Activated CD8-positive, alpha-beta T cell treated with anti-CD3 and anti-CD28 coated beads for 36 hours (primary cell): ENCODE measurements around the gene ZNF22. TPM values are rescaled to one million over a fixed set of nuclear protein-coding genes. Genes with fewer than 3 reads are reported as not detected.

Experiments used
- ATAC-seq: fragments of 200-7000 bp; cut with Tn5 transposase; one replicate; pipeline ENCODE4 v1.10.0; 2021; ENCODE audit warnings: mild to moderate bottlenecking, moderate library complexity
- CTCF ChIA-PET: fragments of 350-600 bp; sonication (Branson Sonifier 250); formaldehyde crosslinking; loops from one replicate; lab custom pipeline; 2021; ENCODE audit warnings: antibody characterized with exemption; lab: Charles Lee
- POLR2A ChIA-PET: fragments of 350-600 bp; sonication (Branson Sonifier 250); formaldehyde crosslinking; loops from one replicate; lab custom pipeline; 2021; ENCODE audit warnings: antibody characterized with exemption; lab: Charles Lee
- DNase-seq: peaks from one replicate; pipeline ENCODE4 v3.0.0-alpha.2; 2020
- H3K27ac Mint-ChIP-seq: one replicate; pipeline ENCODE4 v1.8.0; 2021; ENCODE audit warnings: mild to moderate bottlenecking, mixed read lengths
- H3K27me3 Mint-ChIP-seq: one replicate; pipeline ENCODE4 v1.8.0; 2021; ENCODE audit warnings: mixed read lengths
- H3K36me3 Mint-ChIP-seq: one replicate; pipeline ENCODE4 v1.8.0; 2021; ENCODE audit warnings: low read depth, mixed read lengths
- H3K4me1 Mint-ChIP-seq: one replicate; pipeline ENCODE4 v1.8.0; 2021; ENCODE audit warnings: low read depth, mixed read lengths
- H3K4me3 Mint-ChIP-seq: one replicate; pipeline ENCODE4 v1.8.0; 2021; ENCODE audit warnings: mild to moderate bottlenecking, moderate library complexity, mixed read lengths
- H3K9me3 Mint-ChIP-seq: one replicate; pipeline ENCODE4 v1.8.0; 2021; ENCODE audit warnings: mixed read lengths
- intact Hi-C: fragments of 100-400 bp; cut with micrococcal nuclease; formaldehyde crosslinking; loops from one replicate; pipeline ENCODE4 v1.10.0; 2022
- total RNA-seq, 2 experiments: library from RNA; stranded (reverse); gene quantifications; one replicate each; pipeline ENCODE4 v1.2.3, GENCODE V29; 2021
- TF ChIP-seq, protein P1 (sequence below): fragments of 200-600 bp; IDR thresholded peaks from one replicate; pipeline ENCODE4 v1.8.0; 2022; ENCODE audit warnings: antibody characterized with exemption, mild to moderate bottlenecking

ZNF22 gene
- total RNA-seq, 2 experiments from 2014 or later = 34.4 to 37.6 TPM

GRCh38 chr10:44954962-44955361 is 45.8 kb upstream of the ZNF22 start:
- Mint-ChIP-seq H3K27ac (no peak overlapping the region), H3K9me3 (no peaks in the 10 kb centered on the region), H3K27me3 (no peaks in the 10 kb centered on the region), H3K4me1 (peaks cover 11% of the 10 kb centered on the region), H3K4me3 (no peak overlapping the region), H3K36me3 (peaks cover 8% of the 10 kb centered on the region)
- ChIA-PET POLR2A (no interaction called here), CTCF (interaction anchor here (2.5 kb wide), 1 partner anchor 22 kb away, joined by 12 read pairs; no protein-coding TSS in a partner anchor)
- intact Hi-C loops = no loop called here
- TF ChIP-seq, protein P1, sequence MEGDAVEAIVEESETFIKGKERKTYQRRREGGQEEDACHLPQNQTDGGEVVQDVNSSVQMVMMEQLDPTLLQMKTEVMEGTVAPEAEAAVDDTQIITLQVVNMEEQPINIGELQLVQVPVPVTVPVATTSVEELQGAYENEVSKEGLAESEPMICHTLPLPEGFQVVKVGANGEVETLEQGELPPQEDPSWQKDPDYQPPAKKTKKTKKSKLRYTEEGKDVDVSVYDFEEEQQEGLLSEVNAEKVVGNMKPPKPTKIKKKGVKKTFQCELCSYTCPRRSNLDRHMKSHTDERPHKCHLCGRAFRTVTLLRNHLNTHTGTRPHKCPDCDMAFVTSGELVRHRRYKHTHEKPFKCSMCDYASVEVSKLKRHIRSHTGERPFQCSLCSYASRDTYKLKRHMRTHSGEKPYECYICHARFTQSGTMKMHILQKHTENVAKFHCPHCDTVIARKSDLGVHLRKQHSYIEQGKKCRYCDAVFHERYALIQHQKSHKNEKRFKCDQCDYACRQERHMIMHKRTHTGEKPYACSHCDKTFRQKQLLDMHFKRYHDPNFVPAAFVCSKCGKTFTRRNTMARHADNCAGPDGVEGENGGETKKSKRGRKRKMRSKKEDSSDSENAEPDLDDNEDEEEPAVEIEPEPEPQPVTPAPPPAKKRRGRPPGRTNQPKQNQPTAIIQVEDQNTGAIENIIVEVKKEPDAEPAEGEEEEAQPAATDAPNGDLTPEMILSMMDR = no peak
- DNase-seq (no peak), ATAC-seq (no peak)

DNA sequence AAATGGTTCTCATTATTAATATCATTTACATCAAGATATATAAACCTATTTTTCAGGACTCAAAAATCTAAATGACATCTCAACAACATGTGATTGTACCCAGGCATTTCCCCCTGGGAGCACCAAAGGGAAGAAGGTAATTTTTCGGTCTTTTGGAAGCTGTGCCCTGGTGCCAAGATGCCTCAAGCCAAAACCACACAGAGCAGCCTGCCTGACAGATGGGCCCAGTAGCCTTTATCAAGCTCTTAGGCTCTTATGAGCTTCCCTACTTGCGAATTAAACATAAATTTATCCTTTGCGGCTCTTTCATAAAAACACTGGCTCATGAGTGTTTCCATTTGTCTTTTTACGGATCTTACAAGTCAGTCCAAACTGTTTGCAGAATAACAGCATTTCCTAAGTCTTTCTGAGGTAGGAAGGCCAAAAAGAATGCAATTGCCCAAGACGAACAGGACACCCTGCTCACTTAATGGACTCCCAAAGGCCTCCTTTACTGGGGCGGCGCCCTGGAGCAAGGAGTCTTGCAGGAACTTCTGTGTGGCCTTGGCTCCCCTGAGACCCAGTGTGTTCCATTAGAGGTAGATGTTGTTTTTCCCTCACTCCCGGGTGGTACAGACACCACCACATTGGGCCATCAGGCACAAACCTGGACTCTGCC is 45.2 kb upstream of the ZNF22 start:
- H3K27me3 Mint-ChIP-seq = no peaks in the 10 kb centered on the region
- intact Hi-C loops = no loop called here
- no peak for DNase-seq
- no peak overlapping the region for H3K4me3 Mint-ChIP-seq
- H3K27ac Mint-ChIP-seq = no peak overlapping the region
- no peaks in the 10 kb centered on the region for H3K9me3 Mint-ChIP-seq
- H3K4me1 Mint-ChIP-seq = peaks cover 11% of the 10 kb centered on the region
- peaks cover 8% of the 10 kb centered on the region for H3K36me3 Mint-ChIP-seq
- CTCF ChIA-PET = no interaction called here
- ATAC-seq = no peak
- POLR2A ChIA-PET = no interaction called here
- TF ChIP-seq, protein P1 = no peak

- ATAC-seq = no peak
- Mint-ChIP-seq H3K27me3 (no peaks in the 10 kb centered on the region), H3K36me3 (peaks cover 8% of the 10 kb centered on the region), H3K9me3 (no peaks in the 10 kb centered on the region), H3K4me3 (no peak overlapping the region), H3K27ac (no peak overlapping the region), H3K4me1 (peaks cover 11% of the 10 kb centered on the region)
- intact Hi-C loops = no loop called here
- POLR2A ChIA-PET = no interaction called here
- CTCF ChIA-PET = interaction anchor here (0.6 to 2.2 kb wide), 2 partner anchors 23 to 265 kb away, joined by 4 to 8 read pairs; no protein-coding TSS in a partner anchor
- TF ChIP-seq, protein P1 = no peak
- DNase-seq = no peak
Observed at GRCh38 chr10:44956226-44956625, 44.5 kb upstream of the ZNF22 start.

DNA sequence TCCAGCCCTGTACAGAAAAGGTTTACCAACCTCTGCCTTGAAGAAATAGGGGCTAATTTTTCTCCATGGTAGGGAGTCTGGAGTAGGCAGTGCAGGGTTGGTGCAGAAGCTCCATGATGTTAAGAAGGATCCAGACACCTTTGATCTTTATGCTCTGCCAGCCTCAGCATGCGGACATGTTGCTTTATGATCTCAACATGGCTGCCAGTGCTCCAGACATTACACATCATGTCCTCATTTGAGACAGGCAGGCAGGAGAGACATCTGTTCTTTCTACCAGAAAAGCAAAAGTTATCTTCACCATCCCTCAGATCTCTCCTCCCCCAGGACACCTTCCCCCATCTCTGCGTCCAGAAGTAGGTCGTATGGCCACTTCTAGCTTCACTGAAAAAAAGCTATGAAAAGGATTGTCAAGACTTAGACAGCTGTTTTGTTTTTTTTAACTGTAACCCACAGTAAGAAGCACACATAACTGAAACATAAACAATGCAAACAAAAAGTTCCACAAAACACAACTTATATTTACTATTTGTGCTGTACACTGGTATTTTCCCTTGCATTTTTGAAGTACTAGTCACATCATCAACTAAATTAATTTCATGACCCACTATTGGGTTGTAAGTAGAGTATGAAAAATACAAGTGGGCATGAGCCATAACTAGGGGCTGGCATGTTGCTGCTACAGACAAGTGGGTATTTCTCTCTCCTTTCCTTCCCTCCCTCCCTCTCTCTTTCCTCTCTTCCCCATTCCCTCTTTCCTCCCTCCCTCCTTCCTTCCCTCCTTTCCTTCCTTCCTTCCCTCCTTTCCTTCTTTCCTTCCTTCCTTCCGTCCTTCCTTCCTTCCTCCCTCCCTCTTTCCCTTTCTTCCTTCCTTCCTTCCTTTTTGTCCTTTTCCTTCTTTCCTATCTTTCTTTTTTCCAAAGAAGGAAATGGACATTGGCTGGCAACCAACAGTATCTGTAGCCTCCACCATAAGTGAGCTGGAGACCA is 43.7 kb upstream of the ZNF22 start:
- ChIA-PET CTCF (interaction anchor here (0.6 to 2.2 kb wide), 2 partner anchors 24 to 265 kb away, joined by 4 to 8 read pairs; no protein-coding TSS in a partner anchor), POLR2A (no interaction called here)
- intact Hi-C loops = no loop called here
- H3K36me3 Mint-ChIP-seq = peaks cover 8% of the 10 kb centered on the region
- DNase-seq = no peak
- H3K4me1 Mint-ChIP-seq = peaks cover 11% of the 10 kb centered on the region
- H3K27me3 Mint-ChIP-seq = no peaks in the 10 kb centered on the region
- no peak for ATAC-seq
- no peak overlapping the region for H3K4me3 Mint-ChIP-seq
- no peaks in the 10 kb centered on the region for H3K9me3 Mint-ChIP-seq
- H3K27ac Mint-ChIP-seq = no peak overlapping the region
- TF ChIP-seq, protein P1 = no peak
